Activated CD8-positive, alpha-beta memory T cell treated with anti-CD3 and anti-CD28 coated beads, Interleukin-2, amount 50 U/mL, for 1 hour (primary cell): ENCODE data around the gene CDH4.

Experiments used
- DNase-seq: peaks from one replicate; pipeline ENCODE4 v3.0.0-alpha.2; 2020; ENCODE audit errors: extremely low read depth

The CDH4 gene

DNA sequence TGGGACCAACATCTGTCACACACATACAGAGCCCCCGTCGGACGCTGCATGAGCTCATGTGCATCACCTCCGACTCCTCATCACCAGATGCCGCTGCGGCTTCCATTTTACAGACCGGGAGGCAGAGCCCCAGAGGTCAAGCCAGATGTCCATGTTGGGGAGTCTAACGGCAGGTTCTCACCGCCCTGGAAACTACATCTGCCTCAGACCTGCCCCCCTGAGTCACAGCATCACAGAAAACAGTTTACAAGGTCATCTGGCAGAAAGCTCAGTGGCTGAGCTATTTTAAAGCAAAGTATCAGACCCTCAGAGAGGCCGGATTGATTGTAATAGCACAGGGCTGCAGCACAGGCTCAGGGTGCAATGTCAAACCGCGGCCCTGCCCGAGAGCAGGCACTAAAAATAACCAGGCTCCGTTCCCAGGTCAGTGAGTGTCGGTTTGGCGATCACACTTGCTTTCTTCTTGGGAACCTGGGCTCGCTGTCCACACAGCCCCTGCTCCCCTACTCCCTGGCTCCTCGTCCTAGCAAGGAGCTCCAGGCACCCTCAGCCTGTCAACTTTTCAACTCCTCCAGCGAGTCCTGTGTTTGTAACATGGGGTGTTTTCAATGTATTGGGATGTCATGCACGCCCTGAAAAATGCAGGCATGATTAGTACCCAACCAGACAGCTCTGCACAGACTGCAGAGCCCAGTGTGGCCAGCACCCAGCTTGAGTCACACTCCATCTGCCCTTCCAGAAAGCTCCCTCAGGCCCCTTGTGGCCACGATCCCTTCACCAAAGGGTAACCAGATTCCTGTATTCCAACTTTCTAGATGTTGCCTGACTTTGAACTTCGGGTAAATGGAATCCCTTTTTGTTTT, 264.5 kb downstream of the CDH4 start:
- DNase-seq = no peak

DNA sequence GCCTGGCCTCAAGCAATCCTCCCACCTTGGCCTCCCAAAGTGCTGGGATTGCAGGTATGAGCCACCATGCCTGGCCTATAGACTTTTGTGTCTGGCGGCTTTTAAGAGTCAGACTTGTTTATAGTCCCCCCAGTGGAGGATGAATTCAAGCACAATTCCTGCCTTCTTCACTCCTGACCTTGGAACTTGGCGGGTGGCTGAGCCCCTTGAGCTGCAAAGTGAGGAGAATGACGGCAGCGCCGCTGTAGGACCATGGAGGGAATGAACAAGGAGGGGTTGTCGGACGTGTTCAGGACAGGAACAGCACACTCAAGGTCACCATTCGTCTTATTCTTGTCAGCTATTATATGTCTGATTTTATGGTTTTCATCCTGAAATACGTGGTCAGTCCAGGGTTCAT, 265.4 kb downstream of the CDH4 start:
- no peak for DNase-seq

DNA sequence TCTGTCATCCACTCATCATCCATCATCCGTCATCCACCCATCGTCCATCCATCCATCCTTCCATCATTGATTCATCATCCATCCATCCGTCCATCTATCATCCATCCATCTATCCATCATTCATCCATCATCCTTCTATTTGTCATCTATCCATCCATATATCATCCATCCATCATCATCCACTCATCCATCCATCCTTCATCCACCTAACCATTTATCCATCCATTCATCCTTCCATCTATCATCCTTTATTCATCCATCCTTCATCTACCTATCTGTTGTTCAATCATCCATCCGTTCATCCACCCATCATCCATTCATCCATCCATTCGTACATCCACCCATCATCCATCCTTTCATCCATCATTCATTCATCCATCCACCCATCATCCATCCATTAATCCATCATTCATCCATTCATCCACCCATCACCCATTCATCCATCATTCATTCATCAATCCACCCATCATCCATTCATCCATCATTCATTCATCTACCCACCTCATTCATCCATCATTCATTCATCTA, 266.4 kb downstream of the CDH4 start:
- DNase-seq = no peak

DNA sequence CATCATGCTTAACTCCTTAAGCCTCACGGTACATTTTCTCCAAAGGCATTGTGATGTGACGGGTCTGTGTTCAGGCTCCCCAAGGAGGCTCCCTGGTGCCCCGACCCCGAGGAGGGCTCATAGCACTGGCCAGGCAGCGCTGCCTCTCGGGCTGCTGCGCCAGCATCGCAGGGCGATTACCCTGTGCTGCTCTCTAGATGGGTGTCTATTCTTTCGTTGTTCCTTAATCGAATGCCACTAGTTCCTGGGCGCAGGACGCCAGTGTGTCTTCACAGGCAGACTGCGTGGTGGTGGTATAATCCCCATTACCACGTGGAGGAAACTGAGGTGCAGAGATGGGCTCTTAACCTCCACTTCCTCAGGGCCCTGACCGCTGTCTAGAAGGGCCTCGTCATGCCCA, 267.4 kb downstream of the CDH4 start:
- no peak for DNase-seq

DNA sequence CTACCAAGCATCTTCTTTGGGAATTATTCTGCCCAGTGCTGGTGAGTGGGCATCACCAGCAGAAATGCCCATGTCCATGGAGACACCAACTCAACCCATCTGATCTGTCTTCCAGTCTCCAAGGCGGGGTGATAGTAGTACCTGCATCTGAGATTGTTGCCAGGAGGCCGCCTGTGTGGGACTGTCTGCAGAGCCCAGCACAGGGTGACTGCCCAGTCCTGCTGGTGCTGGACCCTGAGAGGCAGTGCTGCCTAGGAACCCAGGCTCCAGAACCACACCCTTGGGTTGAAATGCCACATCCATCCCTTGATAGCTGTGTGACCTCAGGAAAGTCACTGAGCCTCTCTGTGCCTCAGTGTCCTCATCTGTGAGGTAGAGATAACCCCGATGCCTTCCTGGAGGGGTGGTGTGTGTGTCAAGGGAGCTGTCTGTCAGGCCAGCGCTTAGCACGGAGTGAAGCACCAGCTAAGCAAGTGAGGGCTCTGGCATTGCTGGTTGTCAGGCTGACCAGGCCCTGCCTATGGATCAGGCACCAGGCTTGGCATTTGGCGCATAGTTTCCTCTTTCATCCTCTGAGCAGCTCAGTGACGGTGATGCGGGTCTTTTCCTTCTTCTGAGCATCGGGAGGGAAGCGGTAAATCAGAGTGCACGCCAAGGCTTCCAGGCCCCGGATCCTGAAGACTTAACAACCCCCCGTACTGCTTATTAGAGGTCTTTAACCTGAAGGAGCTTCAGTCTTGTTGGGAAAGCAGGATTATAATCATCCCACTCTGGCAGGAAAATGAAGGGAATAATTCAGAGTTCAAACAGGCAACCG, 268.2 kb downstream of the CDH4 start:
- DNase-seq = no peak

DNA sequence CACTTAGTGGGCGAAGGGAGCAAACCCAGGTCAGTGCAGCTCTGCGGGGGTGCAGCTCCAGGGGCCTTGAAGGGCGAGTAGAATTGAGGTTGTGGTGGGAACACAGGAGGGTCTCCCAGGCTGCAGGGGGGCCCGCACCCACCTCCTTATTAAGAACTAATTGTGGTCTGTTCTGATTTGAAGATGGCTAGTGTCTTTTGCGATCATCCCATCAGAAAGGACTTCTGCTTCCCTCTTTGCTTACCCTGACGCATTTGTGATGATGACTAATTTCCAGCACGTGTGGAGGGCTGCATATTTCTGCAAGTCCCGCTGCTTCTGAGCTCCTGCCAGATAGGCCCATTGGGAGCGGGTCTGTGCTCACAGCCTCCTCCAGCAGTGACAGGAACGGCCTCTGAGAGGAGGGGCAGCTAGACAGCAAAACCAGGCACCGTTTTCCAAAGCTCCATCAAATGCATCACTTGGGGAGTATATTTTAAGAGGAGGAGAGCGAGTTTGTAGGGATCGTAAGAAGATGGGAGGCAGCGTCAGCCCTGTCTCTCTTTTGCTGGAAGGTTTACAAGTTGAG, 268.9 kb downstream of the CDH4 start:
- DNase-seq = no peak

DNA sequence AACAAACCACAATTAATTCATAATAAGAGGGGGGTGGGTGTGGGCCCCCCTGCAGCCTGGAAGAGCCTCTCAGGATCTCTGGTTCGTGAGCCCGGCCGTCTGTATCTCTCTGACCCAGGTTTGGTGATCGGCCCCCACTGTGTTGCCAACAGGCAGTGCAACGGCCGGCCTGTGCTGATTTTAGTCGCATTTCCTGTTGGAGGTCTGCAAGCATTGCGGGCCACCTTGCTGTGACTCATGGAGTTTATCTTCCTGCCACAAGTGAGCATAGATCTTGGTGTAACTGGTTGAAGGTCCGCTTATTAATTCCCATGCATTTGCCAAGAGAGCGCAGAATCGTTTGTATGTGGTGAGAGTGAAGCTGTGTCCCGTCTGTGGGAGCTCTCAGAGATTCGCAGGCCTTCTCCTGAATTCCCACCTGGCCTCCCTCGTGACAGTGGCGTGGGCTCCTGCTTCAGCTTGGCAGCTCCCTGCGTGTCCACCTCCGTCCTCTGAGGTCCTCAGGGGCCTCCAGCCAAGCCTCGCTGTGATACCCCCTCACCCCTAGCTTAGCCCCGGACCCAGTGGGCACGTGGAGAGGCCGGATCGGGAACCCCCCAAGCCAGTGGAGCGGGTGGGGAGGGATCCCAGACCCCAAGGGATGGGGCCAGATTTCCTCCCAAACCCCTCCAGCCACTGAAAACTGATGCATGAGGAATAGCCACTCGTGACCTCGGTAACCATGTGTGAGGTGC, 269.8 kb downstream of the CDH4 start:
- no peak for DNase-seq

DNA sequence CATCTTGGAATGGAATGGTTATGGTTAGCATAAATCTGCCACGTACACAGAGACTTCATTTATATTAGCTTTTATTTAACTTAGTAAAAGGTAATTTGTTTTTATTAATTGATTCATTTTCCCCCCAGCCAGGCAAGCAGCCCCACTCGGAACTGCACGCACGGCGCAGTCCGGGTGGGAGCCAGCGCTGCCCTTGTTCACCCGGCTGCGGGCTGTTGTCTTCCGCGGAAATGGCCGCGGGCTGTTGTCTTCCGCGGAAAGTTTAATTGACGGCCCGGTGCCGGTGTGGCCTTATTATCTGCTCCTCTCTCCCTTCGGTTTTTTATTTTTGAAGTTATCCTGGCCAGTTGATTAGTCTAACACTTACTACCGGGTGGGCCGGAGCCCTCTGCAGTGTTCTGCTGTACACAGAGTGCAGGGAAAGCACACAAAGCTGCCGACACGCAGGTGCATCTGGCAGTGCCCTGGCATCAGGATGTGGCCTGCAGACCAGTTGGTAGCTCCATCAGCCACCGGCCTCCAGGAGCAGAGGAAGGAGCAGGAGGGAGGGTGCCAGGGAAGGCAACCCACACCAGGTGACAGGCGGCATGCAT, 270.5 kb downstream of the CDH4 start:
- no peak for DNase-seq

DNA sequence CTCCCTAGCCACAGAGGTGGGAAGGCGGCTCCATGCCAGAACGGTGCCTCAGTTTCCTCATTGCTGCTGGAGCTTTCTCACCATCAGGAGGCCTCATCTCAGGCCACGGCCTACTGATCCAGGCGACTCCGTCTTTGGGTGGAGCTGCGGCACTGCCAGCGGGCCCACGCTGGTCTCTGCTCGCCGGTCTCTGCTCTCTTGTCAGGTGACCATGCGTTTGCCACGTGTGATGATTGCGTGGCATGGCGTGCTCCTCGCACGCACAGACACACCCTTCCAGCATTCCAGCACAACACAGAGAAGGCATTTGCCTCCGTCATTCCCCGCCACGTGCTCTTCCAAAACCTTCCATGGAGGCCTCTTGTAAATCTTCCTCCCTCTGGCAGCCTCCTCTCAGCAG, 271.1 kb downstream of the CDH4 start:
- no peak for DNase-seq

DNA sequence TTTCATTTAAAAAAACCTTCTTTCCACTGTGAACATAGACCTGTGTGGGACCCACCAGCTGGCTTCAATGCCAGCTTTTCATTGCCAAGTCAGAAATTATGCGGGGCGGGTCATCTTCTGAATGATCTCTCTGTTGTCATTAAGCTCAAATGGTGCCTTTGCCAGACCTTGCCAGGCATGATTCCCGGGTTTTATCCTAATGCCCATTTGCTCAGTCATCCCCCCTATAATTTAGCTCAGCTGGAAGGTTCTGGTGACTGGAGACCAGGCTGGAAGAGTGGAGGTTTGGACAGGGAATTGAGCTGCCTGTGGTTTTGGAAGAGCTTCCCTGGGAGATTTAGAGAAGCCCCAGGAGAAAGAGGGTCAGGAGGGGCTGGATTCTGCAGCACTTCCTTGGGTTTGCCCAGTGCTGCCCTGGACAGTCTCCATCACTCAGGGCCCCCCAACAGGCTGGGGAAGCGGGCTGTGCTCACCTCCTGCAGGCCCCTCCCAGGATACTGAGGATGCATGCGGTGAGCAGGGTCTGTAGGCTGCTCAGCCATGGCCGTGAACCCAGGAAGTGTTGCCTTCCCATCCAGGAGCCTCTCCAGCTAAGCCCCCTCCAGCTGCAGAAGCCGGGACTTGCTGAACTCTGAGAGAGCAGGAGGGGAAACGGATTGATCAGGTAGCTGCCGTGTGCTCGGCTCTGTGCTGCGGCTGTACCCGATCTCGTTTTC, 273.0 kb downstream of the CDH4 start:
- no peak for DNase-seq

DNA sequence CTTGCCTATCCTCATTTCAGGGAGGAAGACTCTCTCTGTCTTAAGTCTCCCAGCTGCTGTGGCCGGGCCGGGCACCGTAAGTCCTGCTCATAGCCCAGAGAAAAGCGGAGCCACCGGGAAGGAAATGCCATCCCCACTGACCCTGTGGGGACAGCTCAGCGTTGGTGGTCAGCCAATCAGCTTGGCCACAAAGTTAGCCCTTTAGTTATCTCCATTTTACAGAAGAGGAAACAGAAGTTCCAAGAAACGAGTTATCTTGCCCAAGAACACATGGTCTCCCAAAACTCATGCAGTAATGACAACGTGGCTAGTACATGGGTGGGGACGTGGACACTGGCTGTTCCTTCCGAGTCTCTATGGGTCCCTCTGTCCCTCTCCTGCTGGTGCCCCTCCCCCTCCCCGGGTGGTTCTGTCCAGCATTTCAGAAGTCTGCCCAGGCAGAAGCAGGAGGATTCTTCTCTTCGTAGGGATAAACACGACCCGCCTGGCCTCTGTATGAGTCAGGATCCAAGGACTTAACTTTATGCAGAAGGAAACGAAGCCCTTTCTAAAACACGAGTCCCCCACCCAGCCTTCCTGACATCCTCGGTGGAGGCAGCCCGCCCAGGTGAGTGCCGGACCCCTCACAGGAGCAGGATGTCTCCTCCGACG, 273.8 kb downstream of the CDH4 start:
- no peak for DNase-seq

DNA sequence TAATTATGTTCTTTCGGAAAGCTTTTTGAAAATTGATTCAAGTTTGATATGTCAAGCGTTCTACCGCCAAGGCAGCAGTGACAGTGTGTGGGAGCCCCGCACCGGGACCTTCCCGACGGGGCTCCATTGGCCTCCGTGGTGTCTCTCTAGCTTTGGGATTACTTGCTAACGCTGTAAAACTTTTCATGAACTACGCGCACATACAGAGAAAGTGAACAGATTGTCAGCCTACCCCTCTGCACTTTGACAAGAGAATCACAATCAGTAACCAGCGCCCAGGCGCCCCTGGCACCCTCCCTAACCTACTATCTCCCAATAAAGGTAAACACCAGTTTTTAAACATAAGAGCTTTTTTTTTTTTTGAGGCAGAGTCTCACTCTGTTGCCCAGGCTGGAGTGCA, 274.8 kb downstream of the CDH4 start:
- no peak for DNase-seq

DNA sequence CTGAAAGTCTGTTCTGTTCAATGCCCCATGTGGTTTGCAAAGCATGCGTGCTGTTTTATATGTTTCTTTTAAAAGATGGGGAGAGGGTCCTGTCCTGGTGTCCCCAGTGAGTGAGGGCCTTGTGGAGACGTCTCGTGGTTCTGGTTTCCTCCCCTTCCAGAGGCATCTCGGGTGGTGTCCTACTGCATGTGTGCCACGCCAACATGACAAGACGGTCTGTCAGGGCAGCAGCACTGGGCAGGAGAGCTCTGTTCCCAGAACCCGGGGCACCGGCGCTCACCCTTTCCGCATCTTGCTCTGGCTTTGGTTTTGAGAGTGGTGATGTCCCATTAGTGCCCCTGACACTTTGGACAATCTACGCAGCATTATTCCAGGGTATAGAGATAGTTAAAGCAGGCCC, 275.6 kb downstream of the CDH4 start:
- DNase-seq = no peak

DNA sequence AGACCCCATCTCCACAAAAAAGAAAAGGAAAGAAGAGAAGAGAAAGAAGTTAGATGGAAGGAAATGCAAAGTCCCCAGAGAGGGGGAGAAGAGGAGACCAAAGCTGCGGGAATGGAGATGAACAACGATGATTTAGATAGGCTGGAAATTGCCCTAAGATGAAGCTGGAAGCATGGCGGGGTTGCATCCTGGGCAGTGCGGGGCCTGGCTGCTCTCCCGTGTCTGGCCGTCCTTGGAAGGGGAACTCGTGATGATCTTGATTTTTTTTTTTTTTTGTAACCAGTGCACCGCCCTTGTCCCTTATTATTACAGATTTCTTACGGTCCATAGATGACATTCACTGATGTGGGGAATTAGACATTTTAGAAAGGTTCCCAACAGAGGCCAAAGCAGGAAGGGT, 276.5 kb downstream of the CDH4 start:
- no peak for DNase-seq

DNA sequence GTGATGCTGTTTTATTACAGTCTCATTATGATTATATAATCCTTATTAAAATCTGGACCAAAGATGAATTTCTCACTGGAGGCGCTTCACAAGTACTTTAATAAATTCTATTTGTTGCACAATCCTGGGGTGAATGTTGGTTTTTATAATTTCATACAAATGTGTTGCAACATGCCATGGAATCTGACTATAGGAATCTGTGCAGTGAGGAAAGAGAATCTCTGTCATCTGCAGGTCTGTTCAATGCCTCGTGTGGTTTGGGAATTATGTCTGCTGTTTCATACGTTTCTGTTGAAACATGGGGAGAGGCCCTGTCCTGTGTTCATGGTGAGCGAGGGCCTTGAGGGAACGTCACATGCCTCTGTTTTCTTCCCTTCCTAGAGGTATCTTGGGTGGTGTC, 277.3 kb downstream of the CDH4 start:
- DNase-seq = no peak

DNA sequence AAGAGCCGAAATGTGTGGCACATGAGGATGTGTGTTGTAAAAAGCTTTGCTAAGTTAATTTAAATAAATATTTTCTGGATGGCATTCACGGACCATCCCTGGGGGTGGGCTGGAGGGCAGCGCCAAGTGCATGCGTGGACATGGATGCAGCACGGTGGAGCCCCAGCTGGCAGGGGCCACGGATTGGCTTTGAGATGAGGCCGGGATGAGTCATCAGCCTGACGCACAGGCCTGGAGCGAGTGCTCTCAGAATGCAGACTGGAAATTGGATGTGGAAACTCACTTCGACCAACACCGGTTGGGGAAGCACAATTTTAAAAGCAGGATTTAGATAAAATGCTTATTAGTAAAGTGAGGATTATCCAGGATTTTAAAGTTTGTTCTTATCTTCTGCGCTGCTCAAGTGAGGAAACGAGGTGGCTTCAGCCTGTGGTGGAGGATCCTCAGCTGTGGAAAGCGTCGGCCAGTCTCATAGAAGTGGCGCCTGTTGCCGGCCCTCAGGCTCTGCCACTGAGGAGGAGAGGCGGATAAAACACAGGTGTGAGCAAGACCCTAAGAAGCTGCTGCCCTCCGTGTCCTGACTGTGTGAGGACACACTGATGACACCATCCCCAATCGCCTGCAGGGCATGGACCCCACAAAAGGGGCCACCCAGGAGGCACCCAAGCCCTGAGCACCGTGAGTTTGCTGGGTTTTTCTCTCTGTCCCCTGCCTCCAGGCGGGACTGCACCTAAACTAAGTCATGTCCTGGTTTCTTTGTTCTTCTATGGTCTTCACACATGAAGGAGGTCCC, 279.7 kb downstream of the CDH4 start:
- no peak for DNase-seq

DNA sequence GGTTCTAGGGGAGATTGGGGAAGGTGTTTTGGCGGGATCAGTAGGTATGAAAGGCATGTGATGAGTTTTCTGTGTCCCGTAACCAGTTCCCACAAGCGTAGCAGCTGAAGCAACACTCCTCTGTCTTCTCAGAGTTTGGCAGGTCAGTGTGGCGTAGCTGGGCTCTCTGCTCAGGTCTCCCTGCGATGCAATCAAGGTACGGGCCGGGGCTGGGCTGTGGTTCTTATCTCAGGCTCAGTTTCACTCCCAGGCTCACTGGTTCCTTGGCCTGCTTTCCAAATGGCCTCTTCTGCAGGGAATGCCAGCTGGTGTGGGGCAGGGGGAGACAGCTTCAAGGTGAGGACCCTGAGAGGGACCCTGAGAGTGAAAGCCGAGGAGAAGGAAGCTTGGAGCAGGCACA, 280.7 kb downstream of the CDH4 start:
- no peak for DNase-seq

DNA sequence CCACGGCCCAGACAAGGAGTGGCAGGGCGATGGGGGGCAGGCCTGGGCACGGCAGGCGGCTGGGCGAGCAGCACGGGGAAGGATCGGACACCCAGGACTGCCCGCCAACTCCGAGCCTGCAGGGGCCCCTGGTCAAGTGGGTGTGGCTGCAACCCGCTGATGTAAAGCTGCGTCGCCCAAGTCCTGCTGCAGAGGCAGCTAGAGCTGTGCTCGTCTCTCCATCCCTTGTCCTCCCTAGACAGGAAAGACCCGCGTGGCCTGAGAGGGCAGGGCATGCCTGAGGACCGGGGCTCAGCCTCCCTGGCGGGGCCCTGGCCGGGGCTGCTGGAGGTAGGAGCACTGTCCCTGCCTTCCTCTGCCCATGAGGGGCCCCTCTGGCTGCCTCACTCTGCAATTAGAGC, 281.2 kb downstream of the CDH4 start:
- no peak for DNase-seq

DNA sequence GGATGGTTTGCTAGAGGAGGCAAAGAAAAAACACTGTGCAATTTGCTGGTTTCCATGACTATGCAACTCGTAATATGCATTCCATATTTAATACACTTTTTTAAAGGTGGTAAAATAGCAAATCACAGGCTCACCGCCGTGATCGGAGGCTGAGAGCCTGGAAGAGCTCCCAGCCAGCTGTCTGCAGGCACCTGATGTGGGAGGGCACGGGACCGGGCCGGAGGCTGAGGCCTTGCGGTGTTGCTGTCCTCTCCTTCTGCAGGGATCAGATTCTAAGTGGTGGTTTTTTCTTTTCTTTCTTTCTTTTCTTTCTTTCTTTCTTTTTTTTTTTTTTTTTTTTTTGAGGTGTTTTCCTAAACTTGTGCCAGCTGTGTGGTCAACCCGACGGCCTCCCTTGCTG, 282.3 kb downstream of the CDH4 start:
- no peak for DNase-seq

DNA sequence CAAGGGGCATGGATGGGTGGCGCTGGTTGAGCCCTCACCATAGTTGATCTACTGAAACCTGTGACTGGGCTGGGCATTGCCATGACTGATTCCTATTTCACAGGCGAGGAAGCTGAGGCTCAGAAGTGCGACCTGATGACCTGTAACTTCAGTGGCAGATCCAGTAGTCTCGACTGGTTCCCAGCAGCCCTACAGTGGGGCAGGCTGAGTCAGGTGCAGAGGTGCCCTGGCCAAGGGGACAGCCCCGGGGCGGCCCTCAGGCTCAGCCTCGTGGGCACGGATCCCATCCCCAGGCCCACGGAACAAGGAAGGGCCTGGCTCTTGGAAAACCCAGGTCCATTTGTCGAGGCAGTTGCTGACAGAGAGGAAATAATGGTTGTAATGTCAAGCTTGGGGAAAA, 283.0 kb downstream of the CDH4 start:
- no peak for DNase-seq
